ENCODE data around the gene AKIRIN1.
"Not testable (repeated sequence)": the region's sequence is repeated elsewhere in the genome, so short reads cannot be mapped to it uniquely, and the experiment has no call there.

GRCh38 chr1:39020494-39020893, 29.4 kb downstream of the AKIRIN1 start:
- TF ChIP-seq, protein P1, sequence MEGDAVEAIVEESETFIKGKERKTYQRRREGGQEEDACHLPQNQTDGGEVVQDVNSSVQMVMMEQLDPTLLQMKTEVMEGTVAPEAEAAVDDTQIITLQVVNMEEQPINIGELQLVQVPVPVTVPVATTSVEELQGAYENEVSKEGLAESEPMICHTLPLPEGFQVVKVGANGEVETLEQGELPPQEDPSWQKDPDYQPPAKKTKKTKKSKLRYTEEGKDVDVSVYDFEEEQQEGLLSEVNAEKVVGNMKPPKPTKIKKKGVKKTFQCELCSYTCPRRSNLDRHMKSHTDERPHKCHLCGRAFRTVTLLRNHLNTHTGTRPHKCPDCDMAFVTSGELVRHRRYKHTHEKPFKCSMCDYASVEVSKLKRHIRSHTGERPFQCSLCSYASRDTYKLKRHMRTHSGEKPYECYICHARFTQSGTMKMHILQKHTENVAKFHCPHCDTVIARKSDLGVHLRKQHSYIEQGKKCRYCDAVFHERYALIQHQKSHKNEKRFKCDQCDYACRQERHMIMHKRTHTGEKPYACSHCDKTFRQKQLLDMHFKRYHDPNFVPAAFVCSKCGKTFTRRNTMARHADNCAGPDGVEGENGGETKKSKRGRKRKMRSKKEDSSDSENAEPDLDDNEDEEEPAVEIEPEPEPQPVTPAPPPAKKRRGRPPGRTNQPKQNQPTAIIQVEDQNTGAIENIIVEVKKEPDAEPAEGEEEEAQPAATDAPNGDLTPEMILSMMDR (conservative IDR thresholded peaks at IDR 0.05 in 1 of 2, IDR thresholded peaks at IDR 0.05 in 1 of 2; ENCODE audit: extremely low read depth in 1 of 2, insufficient read depth in 1 of 2, low read depth in 1 of 2, low read length in 2 of 2), result not testable (repeated sequence)
- not testable (repeated sequence) for TF ChIP-seq EZH2 (IDR thresholded peaks at IDR 0.05; ENCODE audit: borderline replicate concordance, low read length)
